Ovary (tissue), 9 donors: ENCODE data around the gene RFK. TPM values are rescaled to one million over a fixed set of nuclear protein-coding genes. Genes with fewer than 3 reads are reported as not detected.

Source experiments
- DNase-seq, 5 donors: peaks; one replicate each; pipeline ENCODE4 v3.0.0-alpha.2; 2019 to 2020
- H3K27ac ChIP-seq, 2 donors: fragments of 200-600 bp; one replicate each; pipeline versions ENCODE4 v1.5.1 to v1.8.0; 2019 to 2022
- H3K27me3 ChIP-seq: fragments of 200-600 bp; one replicate; pipeline ENCODE4 v1.8.0; 2022
- H3K36me3 ChIP-seq: fragments of 200-600 bp; sonication (generic); one replicate; pipeline ENCODE4 v1.5.1; 2019
- H3K4me1 ChIP-seq: one replicate; pipeline ENCODE4 v1.8.1; 2013; ENCODE audit warnings: mild to moderate bottlenecking, moderate library complexity; ENCODE audit not compliant: insufficient read depth
- H3K4me3 ChIP-seq: fragments of 200-600 bp; sonication (generic); one replicate; pipeline ENCODE4 v1.5.1; 2017
- H3K9me3 ChIP-seq, 2 donors: fragments of 200-600 bp in 1 of 2; sonication (generic) in 1 of 2; one replicate each; pipeline versions ENCODE4 v1.5.1 to v1.8.1; 2013 to 2019; ENCODE audit warnings: mild to moderate bottlenecking in 1 of 2, moderate library complexity in 1 of 2
- CTCF ChIP-seq, 3 donors: fragments of 450-650 bp in 2 of 3; fragments of 200-600 bp in 1 of 3; IDR thresholded peaks; one replicate each; pipeline versions ENCODE4 v1.5.1 to v1.8.0; 2016 to 2022; ENCODE audit warnings: antibody characterized with exemption in 3 of 3, mild to moderate bottlenecking in 1 of 3
- EP300 ChIP-seq: sonication (generic); formaldehyde crosslinking; IDR thresholded peaks from one replicate; pipeline ENCODE4 v1.6.1; 2017; ENCODE audit warnings: antibody characterized with exemption
- POLR2A ChIP-seq: fragments of 450-650 bp; IDR thresholded peaks from one replicate; pipeline ENCODE4 v1.6.1; 2017; ENCODE audit warnings: antibody characterized with exemption, mild to moderate bottlenecking, moderate library complexity
- WGBS, 3 donors: extraction: QIAGEN DNeasy Blood & Tissue Kit in 1 of 3; methylation state at CpG; one replicate each; pipeline versions ENCODE4 v1.1.5 to v1.1.7; 2013 to 2017; 5-methylcytosine and 5-hydroxymethylcytosine counted together
- intact Hi-C, 4 donors: fragments of 100-400 bp; cut with DNase I; formaldehyde crosslinking; loops; one replicate each; pipeline versions ENCODE4 v1.11.0 to v1.15.1; 2022 to 2023
- polyA plus RNA-seq, 2 donors: library from polyadenylated mRNA; stranded (reverse); fragments of 200-250 nt in 1 of 2; fragments of 350-450 nt in 1 of 2; fragmentation: Illumina TruSeq in 1 of 2; extraction: RNeasy Lipid Tissue Mini Kit (QIAGEN cat#74804) in 1 of 2; gene quantifications; one replicate each; pipeline ENCODE4 v1.2.3, GENCODE V29; 2013 to 2014
- total RNA-seq, 7 donors: library from RNA; depleted of rRNA in 2 of 7; stranded (reverse); fragments of >200 nt in 2 of 7; fragmentation: NEBNext Ultra II Directional in 3 of 7; extraction: Animal tissue kit (Norgen Biotek cat#: 25700) in 3 of 7; gene quantifications; one replicate each; pipeline versions ENCODE4 v1.1.0 to v1.2.4, GENCODE V29; 2016 to 2023
- donor health status: DM: no; HTN: no; CAD: no; lungs with moderate emphysema.
- donor health status: DM: no; HTN: no; CAD: no.
- donor health status: Bipolar disorder and iron deficiency.
- donor health status: DM: yes; HTN: yes; CAD: no.
- donor health status: DM: no; HTN: no; CAD: no.
- donor health status: DM: yes; HTN: yes; CAD: no.

Gene RFK
- total and polyA plus RNA-seq, 9 donors: 9.9 to 30.1 (median 18.5) TPM

- WGBS, 3 donors: 66 to 73% (median 71%) methylated on average over 3 of the region's 3 CpGs
Observed at GRCh38 chr9:76405340-76405739, 11.1 kb upstream of the RFK start.

GRCh38 chr9:76404401-76404800 is 10.2 kb upstream of the RFK start:
- H3K9me3 ChIP-seq: no peaks in the 10 kb centered on the region
- H3K36me3 ChIP-seq: no peaks in the 10 kb centered on the region
- no peak for TF ChIP-seq CTCF (IDR thresholded peaks at IDR 0.05)
- TF ChIP-seq POLR2A: no peak
- TF ChIP-seq EP300: no peak
- H3K4me1 ChIP-seq: no peaks in the 10 kb centered on the region
- H3K27ac ChIP-seq: no peak overlapping the region
- intact Hi-C loops: loop anchor here in 1 of 4 donors (10.0 kb wide), 1 partner anchor 300 kb away; no protein-coding TSS in a partner anchor
- no peak overlapping the region for H3K4me3 ChIP-seq
- H3K27me3 ChIP-seq: no peaks in the 10 kb centered on the region
- WGBS, 3 donors: 78 to 87% (median 83%) methylated on average over 1 of the region's 1 CpG
- DNase-seq: no peak

More at GRCh38 chr9:76405340-76405739, 11.1 kb upstream of the RFK start:
- Histone ChIP-seq H3K27ac (no peak overlapping the region), H3K4me1 (no peaks in the 10 kb centered on the region), H3K4me3 (no peak overlapping the region), H3K9me3 (no peaks in the 10 kb centered on the region), H3K36me3 (no peaks in the 10 kb centered on the region), H3K27me3 (no peaks in the 10 kb centered on the region)
- intact Hi-C loops: loop anchor here in 1 of 4 donors (10.0 kb wide), 1 partner anchor 299 kb away; no protein-coding TSS in a partner anchor
- DNase-seq: no peak
- TF ChIP-seq EP300 (no peak), CTCF (IDR thresholded peaks at IDR 0.05) (no peak), POLR2A (no peak)

GRCh38 chr9:76403352-76403751 is 9.1 kb upstream of the RFK start:
- no peaks in the 10 kb centered on the region for H3K9me3 ChIP-seq
- 0 to 3% (median 1%) methylated on average over 2 of the region's 2 CpGs for WGBS, 3 donors
- no peak for DNase-seq
- no peaks in the 10 kb centered on the region for H3K36me3 ChIP-seq
- H3K27me3 ChIP-seq: no peaks in the 10 kb centered on the region
- no peaks in the 10 kb centered on the region for H3K4me1 ChIP-seq
- no peak overlapping the region for H3K27ac ChIP-seq
- intact Hi-C loops: loop anchor here in 1 of 4 donors (10.0 kb wide), 1 partner anchor 301 kb away; no protein-coding TSS in a partner anchor
- TF ChIP-seq CTCF (IDR thresholded peaks at IDR 0.05) (peak in 2 of 3 donors; percentile 34 to 46), EP300 (no peak), POLR2A (no peak)
- no peak overlapping the region for H3K4me3 ChIP-seq

GRCh38 chr9:76401580-76402354 is 7.5 kb upstream of the RFK start:
- Histone ChIP-seq H3K36me3 (no peaks in the 10 kb centered on the region), H3K4me1 (no peaks in the 10 kb centered on the region), H3K27me3 (no peaks in the 10 kb centered on the region), H3K4me3 (no peak overlapping the region), H3K9me3 (no peaks in the 10 kb centered on the region), H3K27ac (no peak overlapping the region)
- no peak for TF ChIP-seq EP300
- no peak for TF ChIP-seq POLR2A
- TF ChIP-seq CTCF (IDR thresholded peaks at IDR 0.05): no peak
- WGBS, 3 donors: 65 to 73% (median 73%) methylated on average over 3 of the region's 3 CpGs
- intact Hi-C loops: loop anchor here in 1 of 4 donors (10.0 kb wide), 1 partner anchor 303 kb away; no protein-coding TSS in a partner anchor
- no peak for DNase-seq
